IPS-18c (cell line): ENCODE results near the gene PUDP.
A peak's percentile ranks its signal among the peaks of the same experiment; 100 is the strongest.
"Not testable (repeated sequence)": the region's sequence is repeated elsewhere in the genome, so short reads cannot be mapped to it uniquely, and the experiment has no call there.

Source experiments
- H3K4me3 ChIP-seq: 2 replicates; pipeline ENCODE4 v1.7.0; 2013; ENCODE audit warnings: low read depth, mild to moderate bottlenecking, low read length, moderate library complexity; ENCODE audit not compliant: insufficient read depth
- H3K9me3 ChIP-seq: one replicate; pipeline ENCODE4 v1.6.1; 2013; ENCODE audit warnings: mild to moderate bottlenecking, low read length, moderate library complexity; ENCODE audit not compliant: control insufficient read depth, insufficient read depth

PUDP gene

GRCh38 chrX:7147978-7148854, at the start of gene PUDP:
PUDP (minus strand) TSS chrX:7148153; CDS start chrX:7148113, 40 bp downstream.
- peaks cover 10% of the 10 kb centered on the region for H3K9me3 ChIP-seq
- peak within 1 kb of the TSS; percentile 73 for H3K4me3 ChIP-seq

- no peak overlapping the region for H3K4me3 ChIP-seq
- H3K9me3 ChIP-seq, result no peaks in the 10 kb centered on the region
These were observed 46.7 kb upstream of the PUDP start for GRCh38 chrX:7194606-7195005.

- H3K9me3 ChIP-seq, result no peaks in the 10 kb centered on the region
- no peak overlapping the region for H3K4me3 ChIP-seq
These were observed 44.9 kb upstream of the PUDP start for GRCh38 chrX:7192871-7193270.

GRCh38 chrX:7191681-7192110, 43.7 kb upstream of the PUDP start:
- no peaks in the 10 kb centered on the region for H3K9me3 ChIP-seq
- H3K4me3 ChIP-seq, result no peak overlapping the region

GRCh38 chrX:7190157-7190556, 42.2 kb upstream of the PUDP start:
- Histone ChIP-seq H3K9me3 (no peaks in the 10 kb centered on the region), H3K4me3 (no peak overlapping the region)

- no peaks in the 10 kb centered on the region for H3K9me3 ChIP-seq
- no peak overlapping the region for H3K4me3 ChIP-seq
These were observed 40.7 kb upstream of the PUDP start for GRCh38 chrX:7188672-7189071.

GRCh38 chrX:7184816-7185215, 36.9 kb upstream of the PUDP start:
- H3K9me3 ChIP-seq, result peaks cover 4% of the 10 kb centered on the region

GRCh38 chrX:7179446-7179845, 31.5 kb upstream of the PUDP start:
- Histone ChIP-seq H3K9me3 (peaks cover 4% of the 10 kb centered on the region), H3K4me3 (no peak overlapping the region)

More at GRCh38 chrX:7184816-7185215, 36.9 kb upstream of the PUDP start:
- H3K4me3 ChIP-seq, result no peak overlapping the region

GRCh38 chrX:7178859-7179258, 30.9 kb upstream of the PUDP start:
- not testable (repeated sequence) for H3K4me3 ChIP-seq

GRCh38 chrX:7170898-7171297, 22.9 kb upstream of the PUDP start:
- Histone ChIP-seq H3K4me3 (no peak overlapping the region), H3K9me3 (peaks cover 3% of the 10 kb centered on the region)

More at GRCh38 chrX:7178859-7179258, 30.9 kb upstream of the PUDP start:
- H3K9me3 ChIP-seq, result not testable (repeated sequence)

GRCh38 chrX:7169627-7170026, 21.7 kb upstream of the PUDP start:
- Histone ChIP-seq H3K4me3 (no peak overlapping the region), H3K9me3 (peaks cover 3% of the 10 kb centered on the region)

- Histone ChIP-seq H3K9me3 (peaks cover 3% of the 10 kb centered on the region), H3K4me3 (no peak overlapping the region)
These were observed 20.4 kb upstream of the PUDP start for GRCh38 chrX:7168371-7168770.

GRCh38 chrX:7164174-7164573, 16.2 kb upstream of the PUDP start:
- Histone ChIP-seq H3K4me3 (no peak overlapping the region), H3K9me3 (peaks cover 3% of the 10 kb centered on the region)

- Histone ChIP-seq H3K4me3 (no peak overlapping the region), H3K9me3 (peaks cover 3% of the 10 kb centered on the region)
These were observed 15.3 kb upstream of the PUDP start for GRCh38 chrX:7163146-7163677.

- H3K4me3 ChIP-seq, result no peak overlapping the region
- H3K9me3 ChIP-seq, result peaks cover 2% of the 10 kb centered on the region
These were observed 11.4 kb upstream of the PUDP start for GRCh38 chrX:7159149-7159861.

- peaks cover 2% of the 10 kb centered on the region for H3K9me3 ChIP-seq
- H3K4me3 ChIP-seq, result no peak overlapping the region; the same call in 1 of the 2 replicates
These were observed 10.6 kb upstream of the PUDP start for GRCh38 chrX:7158468-7158990.

- peaks cover 2% of the 10 kb centered on the region for H3K9me3 ChIP-seq
- no peak overlapping the region for H3K4me3 ChIP-seq
These were observed 8.9 kb upstream of the PUDP start for GRCh38 chrX:7156879-7157278.

- no peak overlapping the region for H3K4me3 ChIP-seq
These were observed 7.2 kb upstream of the PUDP start for GRCh38 chrX:7155163-7155562.

More at GRCh38 chrX:7155163-7155562, 7.2 kb upstream of the PUDP start:
- peaks cover 2% of the 10 kb centered on the region for H3K9me3 ChIP-seq
